ENCODE measurements around the gene SNX12.

The SNX12 gene

DNA sequence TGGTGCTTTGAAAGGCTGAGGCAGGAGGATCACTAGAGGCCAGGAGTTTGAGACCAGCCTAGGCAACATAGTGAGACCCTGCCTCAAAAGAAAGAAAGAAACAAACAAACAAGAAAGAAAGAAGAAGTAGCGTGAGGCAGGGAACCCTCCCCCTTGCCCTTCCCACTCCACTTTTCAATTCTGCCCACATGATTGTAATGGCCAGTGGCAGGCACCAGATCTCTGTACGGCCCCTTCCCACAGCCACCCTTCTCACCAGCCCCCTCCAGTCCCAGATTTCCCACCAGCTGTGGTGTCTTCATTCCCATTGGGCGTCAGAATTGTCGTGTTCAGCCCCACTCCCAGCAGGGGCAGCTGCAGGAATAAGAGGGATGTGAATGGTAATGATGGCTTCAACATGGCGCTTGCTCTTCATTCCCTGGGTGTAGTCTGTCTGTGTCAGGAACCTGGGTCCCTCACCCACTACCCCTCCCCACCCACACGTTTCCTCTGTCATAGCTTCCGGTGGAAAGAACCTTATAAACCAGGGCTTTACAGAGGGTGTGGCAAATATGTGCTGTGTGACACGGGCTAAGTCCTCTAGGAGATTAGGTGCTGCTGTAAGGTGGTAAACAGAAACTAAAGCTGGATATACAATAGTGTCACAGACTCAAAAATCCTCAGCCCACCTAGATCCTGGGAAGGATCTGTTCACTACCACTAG lies 43.2 kb upstream of the SNX12 start, which contains the start of gene IL2RG:
IL2RG (minus strand) TSS at position 437 of the 703 bp plus-strand sequence; CDS start at position 399, 38 bp downstream.
- no peaks in the 10 kb centered on the region for H3K36me3 ChIP-seq (replicated peaks; ENCODE audit: insufficient read depth, low read length)
- peak; percentile 85 for DNase-seq

DNA sequence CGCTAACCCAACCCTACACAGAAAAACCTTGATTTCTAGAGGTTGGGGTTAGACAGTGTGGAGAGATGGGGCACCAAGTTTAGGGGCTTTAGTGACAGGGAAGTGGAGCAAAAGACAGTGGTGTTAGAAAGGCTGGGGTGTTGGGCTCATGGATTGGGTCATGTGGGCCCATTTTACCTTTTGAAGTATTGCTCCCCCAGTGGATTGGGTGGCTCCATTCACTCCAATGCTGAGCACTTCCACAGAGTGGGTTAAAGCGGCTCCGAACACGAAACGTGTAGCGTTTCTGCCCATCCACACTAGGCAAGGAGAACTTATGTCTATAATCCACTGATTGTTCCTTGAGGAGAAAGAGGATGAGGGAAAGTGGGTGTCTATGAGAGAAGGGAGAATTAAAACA lies 40.9 kb upstream of the SNX12 start:
- Histone ChIP-seq H3K9ac (ENCODE audit: low read length) (no peak overlapping the region), H3K4me1 (ENCODE audit: low read length) (peaks cover 21% of the 10 kb centered on the region), H2AFZ (ENCODE audit: low read length) (no peak overlapping the region), H4K20me1 (ENCODE audit: insufficient read depth, low read length) (no peaks in the 10 kb centered on the region), H3F3A (ENCODE audit: insufficient read depth, low read length) (0 out of 2 replicates have a peak, but pooled peaks cover 3% of the 10 kb centered on the region), H3K4me3 (ENCODE audit: low read length) (no peak overlapping the region), H3K4me2 (ENCODE audit: low read depth, low read length) (no peak overlapping the region), H3K79me2 (ENCODE audit: low read length) (peaks cover 22% of the 10 kb centered on the region), H3K36me3 (replicated peaks; ENCODE audit: insufficient read depth, low read length) (no peaks in the 10 kb centered on the region), H3K27me3 (replicated peaks; ENCODE audit: insufficient read depth, low read length) (no peaks in the 10 kb centered on the region), H3K27ac (ENCODE audit: low read length) (no peak overlapping the region), H3K9me3 (replicated peaks; ENCODE audit: insufficient read depth, low read length) (no peaks in the 10 kb centered on the region), H3K9me2 (replicated peaks; ENCODE audit: insufficient read depth, low read length) (no peaks in the 10 kb centered on the region)
- TF ChIP-seq EZH2phosphoT487 (IDR thresholded peaks at IDR 0.05; ENCODE audit: low read length), result no peak
- TF ChIP-seq, protein P1, sequence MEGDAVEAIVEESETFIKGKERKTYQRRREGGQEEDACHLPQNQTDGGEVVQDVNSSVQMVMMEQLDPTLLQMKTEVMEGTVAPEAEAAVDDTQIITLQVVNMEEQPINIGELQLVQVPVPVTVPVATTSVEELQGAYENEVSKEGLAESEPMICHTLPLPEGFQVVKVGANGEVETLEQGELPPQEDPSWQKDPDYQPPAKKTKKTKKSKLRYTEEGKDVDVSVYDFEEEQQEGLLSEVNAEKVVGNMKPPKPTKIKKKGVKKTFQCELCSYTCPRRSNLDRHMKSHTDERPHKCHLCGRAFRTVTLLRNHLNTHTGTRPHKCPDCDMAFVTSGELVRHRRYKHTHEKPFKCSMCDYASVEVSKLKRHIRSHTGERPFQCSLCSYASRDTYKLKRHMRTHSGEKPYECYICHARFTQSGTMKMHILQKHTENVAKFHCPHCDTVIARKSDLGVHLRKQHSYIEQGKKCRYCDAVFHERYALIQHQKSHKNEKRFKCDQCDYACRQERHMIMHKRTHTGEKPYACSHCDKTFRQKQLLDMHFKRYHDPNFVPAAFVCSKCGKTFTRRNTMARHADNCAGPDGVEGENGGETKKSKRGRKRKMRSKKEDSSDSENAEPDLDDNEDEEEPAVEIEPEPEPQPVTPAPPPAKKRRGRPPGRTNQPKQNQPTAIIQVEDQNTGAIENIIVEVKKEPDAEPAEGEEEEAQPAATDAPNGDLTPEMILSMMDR (IDR thresholded peaks at IDR 0.05; ENCODE audit: low read length), result no peak
- TF ChIP-seq EZH2 (optimal IDR thresholded peaks at IDR 0.05; ENCODE audit: low read depth, low read length), result no peak
- DNase-seq, result no peak

More for the DNA sequence above, 43.2 kb upstream of the SNX12 start, which contains the start of gene IL2RG:
- Histone ChIP-seq H3K4me2 (ENCODE audit: low read depth, low read length) (peak within 1 kb of the TSS; percentile 84), H3K27ac (ENCODE audit: low read length) (peak within 1 kb of the TSS; percentile 93), H4K20me1 (ENCODE audit: insufficient read depth, low read length) (no peaks in the 10 kb centered on the region), H3K79me2 (ENCODE audit: low read length) (peaks cover 22% of the 10 kb centered on the region), H2AFZ (ENCODE audit: low read length) (peak within 1 kb of the TSS; percentile 5), H3K9me2 (replicated peaks; ENCODE audit: insufficient read depth, low read length) (no peaks in the 10 kb centered on the region), H3K9me3 (replicated peaks; ENCODE audit: insufficient read depth, low read length) (no peaks in the 10 kb centered on the region), H3K4me1 (ENCODE audit: low read length) (peaks cover 21% of the 10 kb centered on the region), H3F3A (ENCODE audit: insufficient read depth, low read length) (0 out of 2 replicates have a peak, but pooled peaks cover 3% of the 10 kb centered on the region), H3K9ac (ENCODE audit: low read length) (peak within 1 kb of the TSS; percentile 83), H3K4me3 (ENCODE audit: low read length) (peak within 1 kb of the TSS; percentile 78), H3K27me3 (replicated peaks; ENCODE audit: insufficient read depth, low read length) (no peaks in the 10 kb centered on the region)
- TF ChIP-seq EZH2phosphoT487 (IDR thresholded peaks at IDR 0.05; ENCODE audit: low read length), result no peak
- TF ChIP-seq, protein P1 (IDR thresholded peaks at IDR 0.05; ENCODE audit: low read length), result no peak
- TF ChIP-seq EZH2 (optimal IDR thresholded peaks at IDR 0.05; ENCODE audit: low read depth, low read length), result no peak

DNA sequence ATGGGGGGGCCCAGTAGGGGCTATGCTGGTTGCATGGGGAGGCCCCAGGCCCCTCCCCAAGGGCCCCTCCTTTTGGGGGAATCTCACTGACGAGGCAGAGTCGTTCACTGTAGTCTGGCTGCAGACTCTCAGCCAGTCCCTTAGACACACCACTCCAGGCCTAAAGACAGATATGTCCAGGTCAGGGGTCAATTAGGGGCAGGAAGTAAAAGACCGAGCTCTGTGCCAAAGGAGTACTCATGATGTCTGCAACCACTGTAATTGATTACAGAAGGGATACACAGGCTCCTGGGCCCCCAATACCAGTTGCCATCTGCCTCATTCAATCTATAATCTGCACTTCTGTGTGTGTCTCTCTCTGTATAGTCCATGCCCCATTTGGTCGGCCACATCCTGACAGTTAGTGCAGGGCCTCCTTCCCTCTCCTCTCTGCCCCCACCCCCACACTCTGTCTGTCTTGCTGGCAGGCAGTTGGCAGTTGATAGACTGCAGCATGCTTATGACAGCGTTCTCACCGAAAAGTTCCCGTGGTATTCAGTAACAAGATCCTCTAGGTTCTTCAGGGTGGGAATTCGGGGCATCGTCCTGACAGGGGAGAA lies 39.7 kb upstream of the SNX12 start:
- H3K9me3 ChIP-seq (replicated peaks; ENCODE audit: insufficient read depth, low read length), result no peaks in the 10 kb centered on the region
- peaks cover 24% of the 10 kb centered on the region for H3K4me1 ChIP-seq (ENCODE audit: low read length)
- H3K36me3 ChIP-seq (replicated peaks; ENCODE audit: insufficient read depth, low read length), result no peaks in the 10 kb centered on the region
- H3K27me3 ChIP-seq (replicated peaks; ENCODE audit: insufficient read depth, low read length), result no peaks in the 10 kb centered on the region
- H2AFZ ChIP-seq (ENCODE audit: low read length), result no peak overlapping the region
- no peak for DNase-seq
- no peak overlapping the region for H3K27ac ChIP-seq (ENCODE audit: low read length)
- H3F3A ChIP-seq (ENCODE audit: insufficient read depth, low read length), result 0 out of 2 replicates have a peak, but pooled peaks cover 3% of the 10 kb centered on the region
- no peak overlapping the region for H3K4me2 ChIP-seq (ENCODE audit: low read depth, low read length)
- H3K9ac ChIP-seq (ENCODE audit: low read length), result no peak overlapping the region
- no peaks in the 10 kb centered on the region for H3K9me2 ChIP-seq (replicated peaks; ENCODE audit: insufficient read depth, low read length)
- TF ChIP-seq, protein P1 (IDR thresholded peaks at IDR 0.05; ENCODE audit: low read length), result no peak
- TF ChIP-seq EZH2phosphoT487 (IDR thresholded peaks at IDR 0.05; ENCODE audit: low read length) (no peak), EZH2 (optimal IDR thresholded peaks at IDR 0.05; ENCODE audit: low read depth, low read length) (no peak)
- H3K79me2 ChIP-seq (ENCODE audit: low read length), result peaks cover 22% of the 10 kb centered on the region
- no peak overlapping the region for H3K4me3 ChIP-seq (ENCODE audit: low read length)
- H4K20me1 ChIP-seq (ENCODE audit: insufficient read depth, low read length), result no peaks in the 10 kb centered on the region

All from MM.1S (cell line).